GM23338 (cell line): ENCODE results near the gene IL1A. TPM values are rescaled to one million over a fixed set of nuclear protein-coding genes. Genes with fewer than 3 reads are reported as not detected.

Source experiments
- ATAC-seq: fragments of 200-7000 bp; cut with Tn5 transposase; 3 replicates; pipeline ENCODE4 v1.9.1; 2020
- DNase-seq: peaks from one replicate; pipeline ENCODE4 v3.0.0-alpha.2; 2015; ENCODE audit warnings: low spot score
- H2AFZ ChIP-seq: fragments of 200-600 bp; sonication (generic); 2 replicates; pipeline ENCODE4 v1.8.0; 2016; ENCODE audit warnings: antibody characterized with exemption, mild to moderate bottlenecking, moderate library complexity
- H3F3A ChIP-seq: fragments of 200-600 bp; sonication (generic); replicated peaks from 2 replicates; pipeline ENCODE4 v1.8.0; 2017; ENCODE audit warnings: antibody characterized with exemption, mixed run types, low read depth
- H3K27ac ChIP-seq: fragments of 200-600 bp; sonication (generic); 2 replicates; pipeline ENCODE4 v1.6.1; 2016; ENCODE audit warnings: low read depth
- H3K27me3 ChIP-seq: fragments of 200-600 bp; sonication (generic); 2 replicates; pipeline ENCODE4 v1.8.0; 2016; ENCODE audit warnings: mild to moderate bottlenecking, mixed run types, moderate library complexity; ENCODE audit not compliant: insufficient read depth
- H3K36me3 ChIP-seq: fragments of 200-600 bp; sonication (generic); 2 replicates; pipeline ENCODE4 v1.8.0; 2016; ENCODE audit warnings: mild to moderate bottlenecking; ENCODE audit not compliant: insufficient read depth
- H3K4me1 ChIP-seq: fragments of 200-600 bp; sonication (generic); 2 replicates; pipeline ENCODE4 v1.8.0; 2016; ENCODE audit warnings: mild to moderate bottlenecking, moderate library complexity; ENCODE audit not compliant: insufficient read depth
- H3K4me2 ChIP-seq: fragments of 200-600 bp; sonication (generic); 2 replicates; pipeline ENCODE4 v1.7.1; 2017; ENCODE audit warnings: mixed run types
- H3K4me3 ChIP-seq: fragments of 200-600 bp; sonication (generic); 2 replicates; pipeline ENCODE4 v1.6.1; 2016; ENCODE audit warnings: mixed run types
- H3K79me2 ChIP-seq: fragments of 200-600 bp; sonication (generic); replicated peaks from 2 replicates; pipeline ENCODE4 v1.8.0; 2017; ENCODE audit warnings: mild to moderate bottlenecking; ENCODE audit not compliant: insufficient read depth
- H3K9me2 ChIP-seq: fragments of 200-600 bp; sonication (generic); 2 replicates; pipeline ENCODE4 v1.8.0; 2017; ENCODE audit not compliant: insufficient read depth
- H4K20me1 ChIP-seq: fragments of 200-600 bp; sonication (generic); replicated peaks from 2 replicates; pipeline ENCODE4 v1.8.0; 2017; ENCODE audit warnings: mild to moderate bottlenecking; ENCODE audit not compliant: insufficient read depth
- H3K27ac Mint-ChIP-seq: 2 replicates; pipeline ENCODE4 v1.8.0; 2020; ENCODE audit warnings: inconsistent platforms, mild to moderate bottlenecking, moderate library complexity, mixed read lengths
- H3K27me3 Mint-ChIP-seq: 3 replicates; pipeline ENCODE4 v1.8.0; 2022; ENCODE audit warnings: low read depth, mild to moderate bottlenecking, moderate library complexity, mixed read lengths, inconsistent platforms; ENCODE audit not compliant: insufficient read depth, poor library complexity
- H3K36me3 Mint-ChIP-seq: 3 replicates; pipeline ENCODE4 v1.8.0; 2021; ENCODE audit warnings: low read depth, mild to moderate bottlenecking, inconsistent platforms, moderate library complexity, mixed read lengths
- H3K4me1 Mint-ChIP-seq: 3 replicates; pipeline ENCODE4 v1.8.0; 2020; ENCODE audit warnings: mild to moderate bottlenecking, inconsistent platforms, mixed read lengths
- H3K4me3 Mint-ChIP-seq: 3 replicates; pipeline ENCODE4 v1.8.0; 2021; ENCODE audit warnings: moderate library complexity, mild to moderate bottlenecking, inconsistent platforms, mixed read lengths
- H3K9me3 Mint-ChIP-seq: 3 replicates; pipeline ENCODE4 v1.8.0; 2020; ENCODE audit warnings: moderate library complexity, mild to moderate bottlenecking, inconsistent platforms, mixed read lengths
- CREB1 ChIP-seq: fragments of 250-450 bp; sonication (Bioruptor Pico); IDR thresholded peaks from 2 replicates; pipeline ENCODE4 v1.5.0; 2020; ENCODE audit warnings: low read depth, mild to moderate bottlenecking, moderate library complexity
- EZH2 ChIP-seq: fragments of 200-600 bp; sonication (generic); IDR thresholded peaks from one replicate; pipeline ENCODE4 v1.8.0; 2017; ENCODE audit warnings: antibody characterized with exemption, mild to moderate bottlenecking, low read depth; ENCODE audit not compliant: unreplicated experiment
- EZH2phosphoT487 ChIP-seq: fragments of 200-600 bp; sonication (generic); IDR thresholded peaks from one replicate; pipeline ENCODE4 v1.8.1; 2018; ENCODE audit warnings: antibody characterized with exemption; ENCODE audit not compliant: unreplicated experiment
- JUNB ChIP-seq: IDR thresholded peaks from one replicate; pipeline ENCODE4 v1.6.1; 2016; ENCODE audit warnings: antibody characterized with exemption; ENCODE audit not compliant: unreplicated experiment
- POLR2AphosphoS5 ChIP-seq: IDR thresholded peaks from 2 replicates; pipeline ENCODE4 v1.6.1; 2016; ENCODE audit warnings: antibody characterized with exemption, low read depth
- STAT1 ChIP-seq: IDR thresholded peaks from one replicate; pipeline ENCODE4 v1.6.1; 2016; ENCODE audit warnings: antibody characterized with exemption; ENCODE audit not compliant: unreplicated experiment
- ZNF331 ChIP-seq: fragments of 250-450 bp; sonication (Bioruptor Pico); IDR thresholded peaks from 2 replicates; pipeline ENCODE4 v1.5.0; 2020; ENCODE audit warnings: low read depth, mild to moderate bottlenecking, moderate library complexity
- polyA plus RNA-seq: library from polyadenylated mRNA; unstranded; fragments of >200 nt; fragmentation: Nextera tagmentation; extraction: Ambion mirVana; gene quantifications from 2 replicates; pipeline ENCODE4 v1.2.1, GENCODE V29; 2016
- total RNA-seq: library from RNA; depleted of rRNA; stranded (reverse); fragments of >200 nt; shearing (Covaris generic); gene quantifications from 2 replicates; pipeline ENCODE4 v1.2.3, GENCODE V29; 2014
- TF ChIP-seq, protein P1 (sequence below): IDR thresholded peaks from 2 replicates; pipeline ENCODE4 v1.6.1; 2016; ENCODE audit warnings: antibody characterized with exemption
- TF ChIP-seq, protein P2 (sequence below): IDR thresholded peaks from one replicate; pipeline ENCODE4 v1.6.1; 2018; ENCODE audit warnings: antibody characterized with exemption; ENCODE audit not compliant: unreplicated experiment
- TF ChIP-seq, protein P3 (sequence below), 2 experiments: fragments of 200-600 bp in 1 of 2; sonication (generic) in 1 of 2; conservative IDR thresholded peaks; 2 replicates each; pipeline versions ENCODE4 v1.5.1 to v1.6.1; 2016 to 2017; ENCODE audit warnings: antibody characterized with exemption in 2 of 2, low read depth in 2 of 2, mild to moderate bottlenecking in 2 of 2, moderate library complexity in 1 of 2
- TF ChIP-seq, protein P4 (sequence below): fragments of 250-450 bp; sonication (Bioruptor Pico); IDR thresholded peaks from 2 replicates; pipeline ENCODE4 v1.5.0; 2020; ENCODE audit warnings: mild to moderate bottlenecking, moderate library complexity

The IL1A gene
- total and polyA plus RNA-seq, 2 experiments from 2014 or later, result 0.65 to 0.73 TPM

DNA sequence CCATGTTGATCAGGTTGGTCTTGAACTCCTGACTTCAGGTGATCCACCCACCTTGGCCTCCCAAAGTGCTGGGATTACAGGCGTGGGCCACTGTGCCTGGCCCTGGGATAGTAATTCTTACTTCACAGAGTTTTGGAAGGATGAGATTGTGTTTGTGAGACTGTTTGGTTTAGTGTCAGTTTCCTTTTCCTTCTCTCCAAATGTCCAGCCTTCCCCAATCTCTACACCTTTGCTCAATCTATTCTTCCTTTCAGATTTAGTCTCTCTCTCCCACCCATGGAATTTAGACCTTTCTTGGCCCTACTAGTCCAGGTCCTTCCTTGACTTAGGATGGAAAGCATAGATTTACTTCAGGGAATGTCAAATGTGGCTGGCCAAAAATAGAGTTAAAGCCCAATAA is 12.2 kb upstream of the IL1A start (continued):
- no peak for TF ChIP-seq EZH2phosphoT487
- TF ChIP-seq POLR2AphosphoS5, result no peak
- no peak for TF ChIP-seq CREB1
- TF ChIP-seq, protein P1, sequence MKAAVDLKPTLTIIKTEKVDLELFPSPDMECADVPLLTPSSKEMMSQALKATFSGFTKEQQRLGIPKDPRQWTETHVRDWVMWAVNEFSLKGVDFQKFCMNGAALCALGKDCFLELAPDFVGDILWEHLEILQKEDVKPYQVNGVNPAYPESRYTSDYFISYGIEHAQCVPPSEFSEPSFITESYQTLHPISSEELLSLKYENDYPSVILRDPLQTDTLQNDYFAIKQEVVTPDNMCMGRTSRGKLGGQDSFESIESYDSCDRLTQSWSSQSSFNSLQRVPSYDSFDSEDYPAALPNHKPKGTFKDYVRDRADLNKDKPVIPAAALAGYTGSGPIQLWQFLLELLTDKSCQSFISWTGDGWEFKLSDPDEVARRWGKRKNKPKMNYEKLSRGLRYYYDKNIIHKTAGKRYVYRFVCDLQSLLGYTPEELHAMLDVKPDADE, result no peak
- TF ChIP-seq, protein P2, sequence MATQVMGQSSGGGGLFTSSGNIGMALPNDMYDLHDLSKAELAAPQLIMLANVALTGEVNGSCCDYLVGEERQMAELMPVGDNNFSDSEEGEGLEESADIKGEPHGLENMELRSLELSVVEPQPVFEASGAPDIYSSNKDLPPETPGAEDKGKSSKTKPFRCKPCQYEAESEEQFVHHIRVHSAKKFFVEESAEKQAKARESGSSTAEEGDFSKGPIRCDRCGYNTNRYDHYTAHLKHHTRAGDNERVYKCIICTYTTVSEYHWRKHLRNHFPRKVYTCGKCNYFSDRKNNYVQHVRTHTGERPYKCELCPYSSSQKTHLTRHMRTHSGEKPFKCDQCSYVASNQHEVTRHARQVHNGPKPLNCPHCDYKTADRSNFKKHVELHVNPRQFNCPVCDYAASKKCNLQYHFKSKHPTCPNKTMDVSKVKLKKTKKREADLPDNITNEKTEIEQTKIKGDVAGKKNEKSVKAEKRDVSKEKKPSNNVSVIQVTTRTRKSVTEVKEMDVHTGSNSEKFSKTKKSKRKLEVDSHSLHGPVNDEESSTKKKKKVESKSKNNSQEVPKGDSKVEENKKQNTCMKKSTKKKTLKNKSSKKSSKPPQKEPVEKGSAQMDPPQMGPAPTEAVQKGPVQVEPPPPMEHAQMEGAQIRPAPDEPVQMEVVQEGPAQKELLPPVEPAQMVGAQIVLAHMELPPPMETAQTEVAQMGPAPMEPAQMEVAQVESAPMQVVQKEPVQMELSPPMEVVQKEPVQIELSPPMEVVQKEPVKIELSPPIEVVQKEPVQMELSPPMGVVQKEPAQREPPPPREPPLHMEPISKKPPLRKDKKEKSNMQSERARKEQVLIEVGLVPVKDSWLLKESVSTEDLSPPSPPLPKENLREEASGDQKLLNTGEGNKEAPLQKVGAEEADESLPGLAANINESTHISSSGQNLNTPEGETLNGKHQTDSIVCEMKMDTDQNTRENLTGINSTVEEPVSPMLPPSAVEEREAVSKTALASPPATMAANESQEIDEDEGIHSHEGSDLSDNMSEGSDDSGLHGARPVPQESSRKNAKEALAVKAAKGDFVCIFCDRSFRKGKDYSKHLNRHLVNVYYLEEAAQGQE, result no peak
- TF ChIP-seq STAT1, result no peak
- TF ChIP-seq, protein P3, sequence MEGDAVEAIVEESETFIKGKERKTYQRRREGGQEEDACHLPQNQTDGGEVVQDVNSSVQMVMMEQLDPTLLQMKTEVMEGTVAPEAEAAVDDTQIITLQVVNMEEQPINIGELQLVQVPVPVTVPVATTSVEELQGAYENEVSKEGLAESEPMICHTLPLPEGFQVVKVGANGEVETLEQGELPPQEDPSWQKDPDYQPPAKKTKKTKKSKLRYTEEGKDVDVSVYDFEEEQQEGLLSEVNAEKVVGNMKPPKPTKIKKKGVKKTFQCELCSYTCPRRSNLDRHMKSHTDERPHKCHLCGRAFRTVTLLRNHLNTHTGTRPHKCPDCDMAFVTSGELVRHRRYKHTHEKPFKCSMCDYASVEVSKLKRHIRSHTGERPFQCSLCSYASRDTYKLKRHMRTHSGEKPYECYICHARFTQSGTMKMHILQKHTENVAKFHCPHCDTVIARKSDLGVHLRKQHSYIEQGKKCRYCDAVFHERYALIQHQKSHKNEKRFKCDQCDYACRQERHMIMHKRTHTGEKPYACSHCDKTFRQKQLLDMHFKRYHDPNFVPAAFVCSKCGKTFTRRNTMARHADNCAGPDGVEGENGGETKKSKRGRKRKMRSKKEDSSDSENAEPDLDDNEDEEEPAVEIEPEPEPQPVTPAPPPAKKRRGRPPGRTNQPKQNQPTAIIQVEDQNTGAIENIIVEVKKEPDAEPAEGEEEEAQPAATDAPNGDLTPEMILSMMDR (conservative IDR thresholded peaks at IDR 0.05; ENCODE audit: low read depth in 2 of 2), result no peak
- TF ChIP-seq ZNF331 (CRISPR knock-in tag), result no peak
- no peak for TF ChIP-seq JUNB

DNA sequence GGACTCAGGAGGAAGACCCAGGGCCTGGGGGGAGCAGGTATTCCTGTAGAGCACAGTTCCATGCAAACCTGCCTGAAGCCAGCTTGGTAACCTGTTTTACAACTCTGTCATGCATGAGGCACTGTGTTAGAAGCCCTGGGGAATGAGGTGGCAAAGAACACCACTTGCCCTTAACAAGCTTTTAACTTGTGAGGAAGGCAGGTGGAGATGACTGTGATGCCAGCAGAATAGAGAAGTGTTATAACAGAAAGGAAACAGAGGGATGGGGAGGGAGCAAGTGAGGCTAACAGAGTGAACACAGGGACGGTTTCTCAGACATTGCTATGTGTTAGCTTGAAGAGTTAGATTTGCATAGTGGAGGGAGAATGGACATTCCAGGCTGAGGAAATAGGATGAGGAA is 11.5 kb upstream of the IL1A start:
- H3K36me3 ChIP-seq, result no peaks in the 10 kb centered on the region
- no peaks in the 10 kb centered on the region for H3K27me3 ChIP-seq
- H3K4me2 ChIP-seq, result no peak overlapping the region
- H4K20me1 ChIP-seq, result no peaks in the 10 kb centered on the region
- H3F3A ChIP-seq, result no peaks in the 10 kb centered on the region
- DNase-seq (no peak), ATAC-seq (no peak; the same call in 2 of the 3 replicates)
- Mint-ChIP-seq H3K36me3 (peaks cover 9% of the 10 kb centered on the region; the same call in 2 of the 3 replicates), H3K27me3 (peaks cover 9% of the 10 kb centered on the region), H3K4me3 (no peak overlapping the region), H3K9me3 (no peaks in the 10 kb centered on the region; the same call in 2 of the 3 replicates), H3K27ac (no peak overlapping the region), H3K4me1 (peaks cover 16% of the 10 kb centered on the region; the same call in 2 of the 3 replicates)
- H3K79me2 ChIP-seq, result no peaks in the 10 kb centered on the region
- no peak overlapping the region for H3K27ac ChIP-seq
- H2AFZ ChIP-seq, result peak overlapping the region; percentile 76
- H3K4me1 ChIP-seq, result peaks cover 11% of the 10 kb centered on the region; the same call in 1 of the 2 replicates
- H3K4me3 ChIP-seq, result no peak overlapping the region
- H3K9me2 ChIP-seq, result no peaks in the 10 kb centered on the region; the same call in 1 of the 2 replicates
- TF ChIP-seq EZH2phosphoT487, result no peak
- TF ChIP-seq, protein P4, sequence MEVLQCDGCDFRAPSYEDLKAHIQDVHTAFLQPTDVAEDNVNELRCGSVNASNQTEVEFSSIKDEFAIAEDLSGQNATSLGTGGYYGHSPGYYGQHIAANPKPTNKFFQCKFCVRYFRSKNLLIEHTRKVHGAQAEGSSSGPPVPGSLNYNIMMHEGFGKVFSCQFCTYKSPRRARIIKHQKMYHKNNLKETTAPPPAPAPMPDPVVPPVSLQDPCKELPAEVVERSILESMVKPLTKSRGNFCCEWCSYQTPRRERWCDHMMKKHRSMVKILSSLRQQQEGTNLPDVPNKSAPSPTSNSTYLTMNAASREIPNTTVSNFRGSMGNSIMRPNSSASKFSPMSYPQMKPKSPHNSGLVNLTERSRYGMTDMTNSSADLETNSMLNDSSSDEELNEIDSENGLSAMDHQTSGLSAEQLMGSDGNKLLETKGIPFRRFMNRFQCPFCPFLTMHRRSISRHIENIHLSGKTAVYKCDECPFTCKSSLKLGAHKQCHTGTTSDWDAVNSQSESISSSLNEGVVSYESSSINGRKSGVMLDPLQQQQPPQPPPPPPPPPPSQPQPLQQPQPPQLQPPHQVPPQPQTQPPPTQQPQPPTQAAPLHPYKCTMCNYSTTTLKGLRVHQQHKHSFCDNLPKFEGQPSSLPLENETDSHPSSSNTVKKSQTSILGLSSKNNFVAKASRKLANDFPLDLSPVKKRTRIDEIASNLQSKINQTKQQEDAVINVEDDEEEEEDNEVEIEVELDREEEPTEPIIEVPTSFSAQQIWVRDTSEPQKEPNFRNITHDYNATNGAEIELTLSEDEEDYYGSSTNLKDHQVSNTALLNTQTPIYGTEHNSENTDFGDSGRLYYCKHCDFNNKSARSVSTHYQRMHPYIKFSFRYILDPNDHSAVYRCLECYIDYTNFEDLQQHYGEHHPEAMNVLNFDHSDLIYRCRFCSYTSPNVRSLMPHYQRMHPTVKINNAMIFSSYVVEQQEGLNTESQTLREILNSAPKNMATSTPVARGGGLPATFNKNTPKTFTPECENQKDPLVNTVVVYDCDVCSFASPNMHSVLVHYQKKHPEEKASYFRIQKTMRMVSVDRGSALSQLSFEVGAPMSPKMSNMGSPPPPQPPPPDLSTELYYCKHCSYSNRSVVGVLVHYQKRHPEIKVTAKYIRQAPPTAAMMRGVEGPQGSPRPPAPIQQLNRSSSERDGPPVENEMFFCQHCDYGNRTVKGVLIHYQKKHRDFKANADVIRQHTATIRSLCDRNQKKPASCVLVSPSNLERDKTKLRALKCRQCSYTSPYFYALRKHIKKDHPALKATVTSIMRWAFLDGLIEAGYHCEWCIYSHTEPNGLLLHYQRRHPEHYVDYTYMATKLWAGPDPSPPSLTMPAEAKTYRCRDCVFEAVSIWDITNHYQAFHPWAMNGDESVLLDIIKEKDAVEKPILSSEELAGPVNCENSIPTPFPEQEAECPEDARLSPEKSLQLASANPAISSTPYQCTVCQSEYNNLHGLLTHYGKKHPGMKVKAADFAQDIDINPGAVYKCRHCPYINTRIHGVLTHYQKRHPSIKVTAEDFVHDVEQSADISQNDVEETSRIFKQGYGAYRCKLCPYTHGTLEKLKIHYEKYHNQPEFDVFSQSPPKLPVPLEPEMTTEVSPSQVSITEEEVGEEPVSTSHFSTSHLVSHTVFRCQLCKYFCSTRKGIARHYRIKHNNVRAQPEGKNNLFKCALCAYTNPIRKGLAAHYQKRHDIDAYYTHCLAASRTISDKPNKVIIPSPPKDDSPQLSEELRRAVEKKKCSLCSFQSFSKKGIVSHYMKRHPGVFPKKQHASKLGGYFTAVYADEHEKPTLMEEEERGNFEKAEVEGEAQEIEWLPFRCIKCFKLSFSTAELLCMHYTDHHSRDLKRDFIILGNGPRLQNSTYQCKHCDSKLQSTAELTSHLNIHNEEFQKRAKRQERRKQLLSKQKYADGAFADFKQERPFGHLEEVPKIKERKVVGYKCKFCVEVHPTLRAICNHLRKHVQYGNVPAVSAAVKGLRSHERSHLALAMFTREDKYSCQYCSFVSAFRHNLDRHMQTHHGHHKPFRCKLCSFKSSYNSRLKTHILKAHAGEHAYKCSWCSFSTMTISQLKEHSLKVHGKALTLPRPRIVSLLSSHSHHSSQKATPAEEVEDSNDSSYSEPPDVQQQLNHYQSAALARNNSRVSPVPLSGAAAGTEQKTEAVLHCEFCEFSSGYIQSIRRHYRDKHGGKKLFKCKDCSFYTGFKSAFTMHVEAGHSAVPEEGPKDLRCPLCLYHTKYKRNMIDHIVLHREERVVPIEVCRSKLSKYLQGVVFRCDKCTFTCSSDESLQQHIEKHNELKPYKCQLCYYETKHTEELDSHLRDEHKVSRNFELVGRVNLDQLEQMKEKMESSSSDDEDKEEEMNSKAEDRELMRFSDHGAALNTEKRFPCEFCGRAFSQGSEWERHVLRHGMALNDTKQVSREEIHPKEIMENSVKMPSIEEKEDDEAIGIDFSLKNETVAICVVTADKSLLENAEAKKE (CRISPR knock-in tag), result no peak
- TF ChIP-seq EZH2, result no peak
